ENCODE data around the gene SLC31A1. TPM values are rescaled to one million over a fixed set of nuclear protein-coding genes. Genes with fewer than 3 reads are reported as not detected.

Gene SLC31A1
- total RNA-seq, 6 donors from 2014 or later: 10.5 to 44.7 (median 28.5) TPM

- DNase-seq (no peak), ATAC-seq (ENCODE audit: low FRiP score in 2 of 2) (no peak)
- no peak for TF ChIP-seq POLR2AphosphoS5 (IDR thresholded peaks at IDR 0.05)
- no peak overlapping the region for H3K27ac ChIP-seq
- H3K4me3 ChIP-seq: no peak overlapping the region
- no peaks in the 10 kb centered on the region for H3K9me3 ChIP-seq
- H3K4me1 ChIP-seq: no peaks in the 10 kb centered on the region
- WGBS, 2 donors: 84 to 95% methylated on average over 1 of the region's 1 CpG
- H3K36me3 ChIP-seq: peaks cover 4 to 67% (median 36%) of the 10 kb centered on the region in 4 donors
- no peaks in the 10 kb centered on the region for H3K27me3 ChIP-seq
Observed at GRCh38 chr9:113261917-113262671, 40.8 kb downstream of the SLC31A1 start.

DNA sequence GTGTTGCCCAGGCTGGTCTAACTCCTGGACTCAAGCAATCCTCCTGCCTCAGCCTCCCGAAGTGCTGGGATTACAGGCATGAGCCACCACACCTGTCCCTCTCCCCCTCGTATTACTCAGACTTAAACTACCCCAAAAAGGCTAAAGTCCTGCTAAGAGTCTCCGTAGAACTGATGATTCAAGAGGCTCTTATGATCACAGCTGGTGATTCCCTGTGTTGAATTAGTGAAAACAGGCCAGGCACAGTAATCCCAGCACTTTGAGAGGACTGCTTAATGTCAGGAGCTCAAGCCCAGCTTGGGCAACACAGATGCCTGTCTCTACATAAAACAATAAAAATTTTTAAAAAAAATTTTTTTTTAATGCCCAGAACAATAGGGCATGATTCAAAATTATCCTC is 44.8 kb downstream of the SLC31A1 start:
- DNase-seq: no peak
- Histone ChIP-seq H3K27me3 (no peaks in the 10 kb centered on the region), H3K4me3 (no peak overlapping the region), H3K9me3 (no peaks in the 10 kb centered on the region), H3K36me3 (peaks cover 11 to 72% (median 36%) of the 10 kb centered on the region in 4 donors), H3K4me1 (no peaks in the 10 kb centered on the region), H3K27ac (no peak overlapping the region)
- TF ChIP-seq, protein P1, sequence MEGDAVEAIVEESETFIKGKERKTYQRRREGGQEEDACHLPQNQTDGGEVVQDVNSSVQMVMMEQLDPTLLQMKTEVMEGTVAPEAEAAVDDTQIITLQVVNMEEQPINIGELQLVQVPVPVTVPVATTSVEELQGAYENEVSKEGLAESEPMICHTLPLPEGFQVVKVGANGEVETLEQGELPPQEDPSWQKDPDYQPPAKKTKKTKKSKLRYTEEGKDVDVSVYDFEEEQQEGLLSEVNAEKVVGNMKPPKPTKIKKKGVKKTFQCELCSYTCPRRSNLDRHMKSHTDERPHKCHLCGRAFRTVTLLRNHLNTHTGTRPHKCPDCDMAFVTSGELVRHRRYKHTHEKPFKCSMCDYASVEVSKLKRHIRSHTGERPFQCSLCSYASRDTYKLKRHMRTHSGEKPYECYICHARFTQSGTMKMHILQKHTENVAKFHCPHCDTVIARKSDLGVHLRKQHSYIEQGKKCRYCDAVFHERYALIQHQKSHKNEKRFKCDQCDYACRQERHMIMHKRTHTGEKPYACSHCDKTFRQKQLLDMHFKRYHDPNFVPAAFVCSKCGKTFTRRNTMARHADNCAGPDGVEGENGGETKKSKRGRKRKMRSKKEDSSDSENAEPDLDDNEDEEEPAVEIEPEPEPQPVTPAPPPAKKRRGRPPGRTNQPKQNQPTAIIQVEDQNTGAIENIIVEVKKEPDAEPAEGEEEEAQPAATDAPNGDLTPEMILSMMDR (IDR thresholded peaks at IDR 0.05): no peak
- no peak for TF ChIP-seq EP300 (IDR thresholded peaks at IDR 0.05)
- TF ChIP-seq POLR2AphosphoS5 (IDR thresholded peaks at IDR 0.05): no peak
- no peak for TF ChIP-seq POLR2A (IDR thresholded peaks at IDR 0.05)
- no peak for ATAC-seq (ENCODE audit: low FRiP score in 2 of 2)
- WGBS, 2 donors: 87 to 89% methylated on average over 3 of the region's 3 CpGs

DNA sequence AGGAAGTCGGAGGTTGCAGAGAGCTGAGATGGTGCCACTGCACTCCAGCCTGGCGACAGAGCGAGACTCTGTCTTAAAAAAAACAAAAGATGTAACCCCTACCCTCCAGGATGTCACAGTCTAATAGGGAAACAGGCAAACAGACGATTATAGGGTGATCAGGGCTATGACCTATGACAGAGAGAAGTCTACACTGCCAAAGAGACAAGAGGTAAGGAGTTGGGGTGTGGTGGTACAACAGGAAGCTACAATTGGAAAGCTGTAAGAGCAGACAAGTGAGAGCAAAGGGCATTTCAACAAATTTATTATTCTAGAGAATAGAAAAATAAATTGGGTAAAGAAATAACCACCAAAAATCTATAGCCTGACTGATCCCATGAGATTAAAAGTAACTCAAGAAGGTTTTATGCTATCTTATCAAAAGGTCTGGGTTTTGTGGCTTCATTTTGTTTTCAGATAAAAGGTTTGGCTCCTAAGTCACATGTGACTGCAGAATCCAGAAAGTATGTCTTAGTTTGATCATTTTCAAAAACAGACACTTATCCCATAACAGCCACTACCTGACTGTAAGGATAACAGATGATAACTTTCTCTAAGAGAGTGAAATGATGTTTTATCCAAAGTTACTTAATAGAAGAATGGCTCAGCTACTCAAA is 46.7 kb downstream of the SLC31A1 start:
- Histone ChIP-seq H3K27me3 (no peaks in the 10 kb centered on the region), H3K36me3 (peaks cover 23 to 74% (median 43%) of the 10 kb centered on the region in 4 donors), H3K4me1 (no peaks in the 10 kb centered on the region), H3K4me3 (no peak overlapping the region), H3K27ac (no peak overlapping the region), H3K9me3 (no peaks in the 10 kb centered on the region)
- WGBS, 2 donors: 92 to 93% methylated on average over 4 of the region's 4 CpGs
- TF ChIP-seq POLR2A (IDR thresholded peaks at IDR 0.05): no peak
- no peak for TF ChIP-seq POLR2AphosphoS5 (IDR thresholded peaks at IDR 0.05)
- TF ChIP-seq, protein P1 (IDR thresholded peaks at IDR 0.05): no peak
- TF ChIP-seq EP300 (IDR thresholded peaks at IDR 0.05): no peak
- ATAC-seq (ENCODE audit: low FRiP score in 2 of 2) (no peak), DNase-seq (no peak)

DNA sequence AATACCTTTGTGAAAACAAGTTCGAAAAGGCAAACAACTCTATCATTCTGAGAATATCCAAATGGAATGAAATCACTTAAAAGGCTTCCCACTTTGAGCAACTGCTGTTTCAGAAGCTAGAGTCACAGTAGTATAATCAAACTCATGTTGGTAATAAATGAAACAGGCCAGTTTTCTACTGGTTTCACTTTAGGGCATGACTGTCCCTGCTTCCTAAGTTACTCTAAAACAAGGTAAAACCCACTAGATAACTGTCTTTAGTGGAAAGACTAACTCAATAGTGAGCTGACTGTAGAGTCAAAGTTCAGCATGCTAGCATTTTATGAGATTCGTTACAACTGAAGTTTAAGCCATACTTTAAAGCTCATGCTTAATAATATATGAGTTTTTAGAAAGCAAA is 48.0 kb downstream of the SLC31A1 start:
- ATAC-seq (ENCODE audit: low FRiP score in 2 of 2): no peak
- Histone ChIP-seq H3K36me3 (peaks cover 23 to 78% (median 43%) of the 10 kb centered on the region in 4 donors), H3K4me1 (peaks cover 4 to 7% (median 6%) of the 10 kb centered on the region in 4 donors), H3K9me3 (no peaks in the 10 kb centered on the region), H3K4me3 (no peak overlapping the region), H3K27me3 (no peaks in the 10 kb centered on the region), H3K27ac (no peak overlapping the region)
- TF ChIP-seq POLR2AphosphoS5 (IDR thresholded peaks at IDR 0.05) (no peak), POLR2A (IDR thresholded peaks at IDR 0.05) (no peak), EP300 (IDR thresholded peaks at IDR 0.05) (no peak)
- TF ChIP-seq, protein P1 (IDR thresholded peaks at IDR 0.05): no peak
- DNase-seq: no peak
- WGBS, 2 donors: 96% methylated on average over 2 of the region's 2 CpGs

DNA sequence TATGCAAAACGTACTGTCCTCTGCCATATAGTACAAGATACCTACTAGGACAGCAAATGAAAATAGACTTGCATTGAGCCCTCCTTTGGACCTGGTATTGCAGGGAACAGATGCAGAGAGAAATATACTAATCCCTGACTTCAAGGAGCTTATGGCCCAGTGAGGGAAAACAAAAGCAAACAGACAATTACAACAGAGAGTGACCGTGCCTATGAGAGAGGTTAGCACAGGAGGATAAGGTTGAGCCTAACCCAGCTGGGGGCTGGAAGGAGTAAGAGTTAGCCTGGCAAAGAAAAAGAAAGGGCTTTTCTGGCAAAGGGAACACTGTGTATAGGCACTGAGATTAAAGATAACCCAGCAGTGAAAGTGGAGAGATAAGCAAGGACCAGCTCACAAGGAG is 48.5 kb downstream of the SLC31A1 start:
- DNase-seq: no peak
- ATAC-seq (ENCODE audit: low FRiP score in 2 of 2): no peak
- Histone ChIP-seq H3K4me3 (no peak overlapping the region), H3K4me1 (peaks cover 4 to 12% (median 10%) of the 10 kb centered on the region in 4 donors), H3K9me3 (no peaks in the 10 kb centered on the region), H3K36me3 (peaks cover 23 to 78% (median 43%) of the 10 kb centered on the region in 4 donors), H3K27me3 (no peaks in the 10 kb centered on the region), H3K27ac (no peak overlapping the region)
- TF ChIP-seq POLR2AphosphoS5 (IDR thresholded peaks at IDR 0.05) (no peak), POLR2A (IDR thresholded peaks at IDR 0.05) (no peak)
- 93 to 95% methylated on average over 2 of the region's 2 CpGs for WGBS, 2 donors
